NCI-H146 treated with DMSO at 0.1 percent for 48 hours (cell line): ENCODE measurements around the gene STUB1.
A peak's percentile ranks its signal among the peaks of the same experiment; 100 is the strongest.

ENCODE experiments used
- DNase-seq: peaks from one replicate; lab custom pipeline; 2025; ENCODE audit not compliant: unreplicated experiment; lab: John Stamatoyannopoulos, UW

STUB1 gene

DNA sequence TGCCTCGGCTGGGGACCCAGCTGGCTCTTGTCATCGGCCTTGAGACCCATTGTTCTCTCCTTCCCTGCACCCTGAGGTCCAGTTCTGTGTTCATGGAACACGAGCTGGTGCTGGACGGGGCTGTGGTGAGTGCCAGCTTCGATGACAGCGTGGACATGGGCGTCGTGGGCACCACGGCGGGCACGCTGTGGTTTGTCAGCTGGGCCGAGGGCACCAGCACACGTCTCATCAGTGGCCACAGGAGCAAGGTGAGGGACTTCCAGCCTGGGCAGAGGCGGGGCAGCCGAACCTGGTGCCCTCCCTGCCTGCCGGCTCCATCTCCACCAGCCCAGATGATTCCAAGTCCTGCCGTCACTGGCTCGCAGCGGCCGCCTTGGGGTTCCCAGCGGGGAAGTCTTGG, 17.6 kb upstream of the STUB1 start:
- no peak for DNase-seq

DNA sequence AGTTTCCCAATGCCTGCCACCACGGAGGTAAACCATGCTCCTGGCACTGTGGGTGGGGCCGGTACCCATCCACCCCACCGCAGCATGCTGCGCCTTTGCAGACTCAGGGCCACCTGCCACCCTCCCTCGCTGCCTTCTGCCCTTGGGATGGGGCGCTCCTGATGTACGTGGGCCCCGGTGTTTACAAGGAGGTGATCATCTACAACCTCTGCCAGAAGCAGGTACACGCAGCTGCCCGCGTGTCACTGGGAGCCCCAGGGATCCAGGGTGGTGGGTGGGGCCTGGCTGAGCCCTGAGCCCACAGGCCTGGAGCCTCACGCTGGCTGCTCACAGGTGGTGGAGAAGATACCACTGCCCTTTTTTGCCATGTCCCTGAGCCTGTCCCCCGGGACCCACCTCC, 13.6 kb upstream of the STUB1 start:
- DNase-seq: no peak

DNA sequence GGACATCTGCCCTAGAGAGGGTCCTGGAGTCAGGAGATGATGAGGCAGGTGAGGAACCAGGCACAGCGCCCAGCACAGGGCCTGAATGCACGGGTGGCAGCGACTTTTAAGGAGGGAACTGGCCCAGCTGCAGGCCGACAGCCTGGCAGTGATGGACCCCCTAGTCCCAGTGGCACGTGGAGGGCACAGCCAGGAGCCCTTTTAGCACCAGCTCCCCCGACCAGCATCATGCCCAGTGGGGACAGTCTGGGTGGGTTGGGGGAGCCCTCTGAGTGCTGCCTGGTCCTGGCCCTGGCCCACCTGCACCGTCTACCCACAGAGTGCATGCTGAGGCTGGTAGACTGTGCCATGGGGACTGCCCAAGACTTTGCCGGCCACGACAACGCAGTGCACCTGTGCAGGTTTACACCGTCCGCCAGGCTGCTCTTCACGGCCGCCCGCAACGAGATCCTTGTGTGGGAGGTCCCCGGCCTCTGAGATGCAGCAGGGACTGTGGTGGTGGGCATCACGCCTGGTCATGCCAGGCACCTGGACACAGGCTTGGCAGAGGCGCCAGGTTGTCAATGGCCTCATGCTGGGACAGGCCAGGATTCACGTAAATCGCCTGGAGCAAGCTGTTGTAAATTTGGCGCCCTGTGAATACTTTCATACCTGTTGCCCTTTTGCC, 13.0 kb upstream of the STUB1 start:
- DNase-seq: no peak

GRCh38 chr16:667780-668518, 12.3 kb upstream of the STUB1 start, which contains the start of gene RHOT2:
Gene RHOT2 (plus strand): TSS chr16:668132. CDS start chr16:668200, 68 bp downstream.
- DNase-seq: peak; percentile 89

DNA sequence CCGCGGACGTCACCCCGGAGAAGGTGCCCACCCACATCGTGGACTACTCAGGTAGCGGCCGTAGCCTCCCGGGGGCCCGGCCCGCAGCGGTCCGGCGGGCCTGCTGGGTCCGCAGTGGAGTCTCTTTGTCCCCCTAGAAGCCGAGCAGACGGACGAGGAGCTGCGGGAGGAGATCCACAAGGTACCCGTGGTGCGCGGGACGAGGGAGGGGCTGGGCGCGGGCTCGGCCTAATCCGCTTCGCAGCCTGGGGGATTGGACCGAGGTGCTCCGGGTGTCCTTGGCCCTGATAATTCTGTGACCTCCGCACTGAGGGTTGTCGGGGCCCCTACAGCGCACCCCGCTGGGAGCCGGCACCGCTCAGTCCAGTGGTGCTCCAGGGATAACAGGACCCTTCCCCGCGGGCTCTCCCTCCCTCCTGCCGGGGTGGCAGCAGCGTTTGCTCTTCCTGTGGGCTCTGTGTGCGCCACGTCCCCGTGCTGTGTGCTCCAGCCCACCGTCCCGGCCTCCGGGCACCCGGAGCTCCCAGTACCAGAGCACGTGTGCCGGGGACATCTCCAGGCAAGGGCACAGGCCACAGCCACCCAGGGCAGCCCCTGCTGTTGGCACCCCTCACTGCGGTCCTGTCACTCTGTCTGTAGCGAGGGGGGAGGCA, 11.6 kb upstream of the STUB1 start:
- no peak for DNase-seq

GRCh38 chr16:669666-670065, 10.5 kb upstream of the STUB1 start:
- no peak for DNase-seq

DNA sequence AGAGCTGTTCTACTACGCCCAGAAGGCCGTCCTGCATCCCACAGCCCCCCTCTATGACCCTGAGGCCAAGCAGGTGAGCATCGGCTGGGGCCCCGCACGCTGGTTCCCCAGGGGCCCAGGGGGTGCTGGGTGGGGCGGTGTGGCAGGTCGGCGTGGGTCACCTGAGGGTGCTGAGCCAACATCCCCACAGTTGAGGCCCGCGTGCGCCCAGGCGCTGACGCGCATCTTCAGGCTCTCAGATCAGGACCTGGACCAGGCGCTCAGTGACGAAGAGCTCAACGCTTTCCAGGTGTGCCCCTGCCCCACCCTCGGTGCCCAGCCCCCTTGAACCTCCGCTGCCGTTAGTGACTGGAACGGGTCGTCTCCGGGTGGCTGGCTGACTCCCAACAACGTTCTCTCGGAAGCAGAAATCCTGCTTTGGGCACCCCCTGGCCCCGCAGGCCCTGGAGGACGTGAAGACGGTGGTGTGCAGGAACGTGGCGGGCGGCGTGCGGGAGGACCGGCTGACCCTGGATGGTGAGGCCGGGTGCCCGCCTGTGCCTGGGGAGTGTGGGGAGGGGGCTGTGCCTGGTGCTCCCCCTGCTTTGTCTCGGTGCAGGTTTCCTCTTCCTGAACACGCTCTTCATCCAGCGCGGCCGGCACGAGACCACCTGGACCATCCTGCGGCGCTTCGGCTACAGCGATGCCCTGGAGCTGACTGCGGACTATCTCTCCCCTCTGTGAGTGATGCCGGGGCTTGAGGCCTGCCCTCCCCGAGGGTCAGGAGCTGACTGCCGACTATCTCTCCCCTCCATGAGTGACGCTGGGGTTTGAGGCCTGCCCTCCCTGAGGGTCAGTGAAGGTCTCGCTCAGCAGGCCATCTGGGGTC, 9.5 kb upstream of the STUB1 start:
- DNase-seq: no peak

DNA sequence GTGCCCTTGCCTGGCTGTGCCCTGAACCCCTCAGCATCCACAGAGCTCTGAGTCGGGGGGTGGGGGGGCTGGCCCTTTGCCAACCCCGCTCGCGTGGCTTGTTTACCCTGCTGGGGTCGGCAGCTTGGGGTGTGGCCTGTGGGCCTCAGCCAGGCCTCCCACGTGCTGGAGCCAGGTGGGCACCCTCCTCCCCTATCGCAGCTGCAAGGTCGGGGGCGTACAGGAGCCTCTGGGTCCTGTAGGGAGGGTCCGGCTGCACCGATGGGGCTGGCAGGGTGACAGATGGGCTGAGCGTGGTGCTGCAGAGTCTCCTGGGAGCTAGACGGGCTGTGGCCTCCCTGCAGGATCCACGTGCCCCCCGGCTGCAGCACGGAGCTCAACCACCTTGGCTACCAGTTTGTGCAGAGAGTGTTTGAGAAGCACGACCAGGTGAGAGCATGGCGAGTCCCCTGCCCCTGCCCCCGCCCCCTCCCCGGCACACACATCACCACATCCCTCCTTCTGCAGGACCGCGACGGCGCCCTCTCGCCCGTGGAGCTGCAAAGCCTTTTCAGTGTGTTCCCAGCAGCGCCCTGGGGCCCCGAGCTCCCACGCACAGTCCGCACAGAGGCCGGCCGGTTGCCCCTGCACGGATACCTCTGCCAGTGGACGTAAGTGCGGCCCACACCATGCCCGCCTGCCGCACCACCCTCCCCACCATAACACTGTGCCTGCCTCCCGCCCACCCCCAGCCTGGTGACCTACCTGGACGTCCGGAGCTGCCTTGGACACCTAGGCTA, 8.7 kb upstream of the STUB1 start:
- DNase-seq: no peak

GRCh38 chr16:672371-672770, 7.8 kb upstream of the STUB1 start:
- DNase-seq: no peak

DNA sequence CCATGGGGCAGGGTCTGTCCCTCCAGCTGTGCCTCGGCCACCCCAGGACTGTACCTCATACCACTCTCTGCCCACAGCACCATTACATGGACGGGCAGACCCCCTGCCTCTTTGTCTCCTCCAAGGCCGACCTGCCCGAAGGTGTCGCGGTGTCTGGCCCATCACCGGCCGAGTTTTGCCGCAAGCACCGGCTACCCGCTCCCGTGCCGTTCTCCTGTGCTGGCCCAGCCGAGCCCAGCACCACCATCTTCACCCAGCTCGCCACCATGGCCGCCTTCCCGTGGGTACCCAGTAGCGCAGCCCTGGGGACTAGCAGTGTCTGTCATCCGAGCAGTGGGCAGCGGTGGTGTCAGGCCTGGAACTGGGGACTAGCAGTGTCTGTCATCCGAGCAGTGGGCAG, 7.4 kb upstream of the STUB1 start:
- no peak for DNase-seq

DNA sequence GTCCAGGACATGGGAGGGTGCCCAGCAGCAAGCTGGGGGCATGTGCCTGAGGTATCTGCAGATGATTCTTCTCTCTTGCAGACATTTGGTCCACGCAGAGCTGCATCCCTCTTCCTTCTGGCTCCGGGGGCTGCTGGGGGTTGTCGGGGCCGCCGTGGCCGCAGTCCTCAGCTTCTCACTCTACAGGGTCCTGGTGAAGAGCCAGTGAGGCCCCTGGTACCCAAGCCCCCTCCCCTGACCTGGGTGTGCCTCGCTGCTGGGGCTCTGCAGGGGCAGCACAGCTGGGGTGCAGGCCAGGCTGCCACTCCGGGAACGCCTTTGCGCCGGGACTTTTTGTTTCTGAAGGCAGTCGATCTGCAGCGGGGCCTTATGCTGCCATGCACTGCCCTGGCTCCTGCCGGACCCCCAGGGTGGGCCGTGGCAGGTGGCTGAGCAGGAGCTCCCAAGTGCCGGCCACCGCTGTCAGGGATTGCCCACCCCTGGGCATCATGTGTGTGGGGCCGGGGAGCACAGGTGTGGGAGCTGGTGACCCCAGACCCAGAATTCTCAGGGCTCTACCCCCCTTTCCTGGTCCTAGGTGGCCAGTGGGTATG, 6.7 kb upstream of the STUB1 start:
- no peak for DNase-seq

DNA sequence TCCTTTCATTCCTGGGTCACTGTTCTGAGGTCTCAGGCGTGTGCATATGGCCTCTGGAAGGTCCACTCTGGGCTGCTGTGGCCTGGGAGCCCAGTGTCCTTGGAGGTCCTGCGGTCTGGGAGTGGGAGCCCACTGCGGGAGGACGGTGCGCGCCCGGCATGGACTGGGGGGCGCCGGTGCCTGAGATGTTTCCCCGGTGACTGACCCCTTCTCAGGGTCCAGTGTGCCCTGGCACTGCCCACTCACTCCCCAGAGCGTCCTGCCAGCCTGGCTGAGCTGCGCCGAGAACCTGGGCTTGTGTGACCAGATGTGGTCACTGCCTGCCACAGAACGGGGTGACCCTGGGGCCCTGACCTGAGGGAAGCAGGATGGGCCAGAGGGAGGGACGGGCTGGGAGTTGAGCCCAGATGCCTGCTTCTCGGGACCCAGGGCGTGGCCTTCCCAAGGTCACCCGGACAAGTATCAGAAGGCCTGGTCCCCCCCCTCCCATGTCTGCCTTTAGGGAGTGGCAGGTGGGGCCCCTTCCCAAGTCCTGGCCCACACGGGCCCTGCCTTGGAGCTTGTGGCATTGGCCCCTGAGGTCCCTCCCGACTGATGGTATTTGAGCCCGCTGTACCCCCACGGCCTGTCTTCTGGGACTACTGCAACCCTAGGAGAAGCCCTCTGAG, 5.9 kb upstream of the STUB1 start:
- no peak for DNase-seq

DNA sequence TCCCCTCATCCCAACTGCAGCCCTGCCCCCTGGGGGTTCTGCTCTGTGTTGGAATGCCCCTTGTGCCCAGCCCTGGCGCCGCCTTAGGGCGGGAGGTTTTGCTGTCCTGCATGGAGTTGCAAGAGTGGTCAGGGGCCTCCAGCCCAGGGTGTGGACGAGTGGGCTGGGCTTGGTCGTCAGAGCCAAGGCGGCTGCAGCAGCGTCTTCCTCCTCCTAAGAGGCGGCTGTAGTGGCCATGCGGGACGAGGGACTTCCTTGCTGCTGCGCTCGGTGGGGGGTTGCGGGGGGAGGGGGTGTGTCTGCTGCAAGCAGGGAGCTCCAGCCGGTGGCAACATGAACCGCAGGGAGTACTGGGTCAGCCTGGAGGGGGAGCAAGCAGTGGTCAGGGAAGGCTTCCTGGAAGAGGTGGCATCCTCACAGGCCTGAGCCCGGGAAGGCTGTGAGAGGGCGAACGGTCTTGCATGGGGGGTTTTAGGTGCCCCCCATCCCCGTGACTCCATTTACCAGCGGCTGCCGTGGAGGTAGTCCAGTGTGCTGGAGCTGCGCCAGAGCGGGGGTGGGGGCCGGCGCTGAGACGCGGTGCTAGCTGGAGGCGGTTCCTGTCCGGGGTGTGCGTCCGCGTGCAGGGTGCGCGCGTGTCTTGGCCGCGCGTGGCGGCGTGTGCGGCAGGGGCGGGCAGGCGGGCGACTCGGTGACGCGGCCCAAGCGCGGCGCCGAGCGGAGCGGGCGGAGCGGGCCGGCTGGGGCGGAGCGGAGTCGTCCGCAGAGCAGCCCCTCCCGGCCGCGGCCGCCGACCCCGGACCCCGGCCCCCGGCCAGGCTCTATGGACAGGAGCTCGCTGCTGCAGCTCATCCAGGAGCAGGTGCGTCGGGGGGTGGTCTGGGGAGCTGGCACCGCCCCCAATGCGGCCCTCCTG, 5.0 kb upstream of the STUB1 start, which contains the start of gene RHBDL1:
TSS of gene RHBDL1 (plus strand) at position 704 of the 916 bp plus-strand sequence. CDS start at position 824, 120 bp downstream.
- no peak for DNase-seq

GRCh38 chr16:675884-676564, 4.2 kb upstream of the STUB1 start:
- DNase-seq: no peak

DNA sequence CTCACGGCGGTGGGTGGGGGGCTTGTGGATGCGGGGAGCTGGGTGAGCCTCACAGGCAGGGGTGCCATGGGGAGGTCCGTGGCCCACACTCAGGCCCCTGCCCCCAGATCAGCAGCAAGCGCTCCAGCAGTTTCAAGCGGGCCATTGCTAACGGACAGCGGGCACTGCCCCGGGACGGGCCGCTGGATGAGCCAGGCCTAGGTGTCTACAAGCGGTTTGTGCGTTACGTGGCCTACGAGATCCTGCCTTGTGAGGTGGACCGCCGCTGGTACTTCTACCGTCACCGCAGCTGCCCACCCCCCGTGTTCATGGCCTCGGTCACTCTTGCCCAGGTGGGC, 3.7 kb upstream of the STUB1 start:
- no peak for DNase-seq

DNA sequence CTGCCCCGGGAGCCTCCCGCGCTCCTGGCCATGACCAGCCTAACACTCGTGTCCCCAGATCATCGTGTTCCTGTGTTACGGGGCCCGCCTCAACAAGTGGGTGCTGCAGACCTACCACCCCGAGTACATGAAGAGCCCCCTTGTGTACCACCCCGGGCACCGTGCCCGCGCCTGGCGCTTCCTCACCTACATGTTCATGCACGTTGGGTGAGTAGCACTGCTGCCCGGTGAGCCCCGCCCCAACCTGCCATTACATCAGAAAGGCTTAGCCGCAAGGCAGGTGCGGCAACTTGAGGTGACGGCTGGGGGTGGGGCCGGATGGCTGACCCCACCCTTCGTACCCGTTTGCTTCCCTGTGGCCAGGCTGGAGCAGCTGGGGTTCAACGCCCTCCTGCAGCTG, 3.3 kb upstream of the STUB1 start:
- peak; percentile 78 for DNase-seq

- DNase-seq: peak; percentile 83
These were observed 2.7 kb upstream of the STUB1 start for GRCh38 chr16:677316-678190.
